OCI-M2 (cell line): ENCODE measurements around the gene ZNF426.

Experiments
- DNase-seq: peaks from one replicate; lab custom pipeline; 2025; ENCODE audit not compliant: unreplicated experiment; lab: John Stamatoyannopoulos, UW

Gene ZNF426

GRCh38 chr19:9498183-9498902 is 40.1 kb downstream of the ZNF426 start, which contains the start of gene ZNF560:
Gene ZNF560 (minus strand): TSS chr19:9498616. CDS start chr19:9475313, 23,303 bp downstream.
- DNase-seq: no peak

DNA sequence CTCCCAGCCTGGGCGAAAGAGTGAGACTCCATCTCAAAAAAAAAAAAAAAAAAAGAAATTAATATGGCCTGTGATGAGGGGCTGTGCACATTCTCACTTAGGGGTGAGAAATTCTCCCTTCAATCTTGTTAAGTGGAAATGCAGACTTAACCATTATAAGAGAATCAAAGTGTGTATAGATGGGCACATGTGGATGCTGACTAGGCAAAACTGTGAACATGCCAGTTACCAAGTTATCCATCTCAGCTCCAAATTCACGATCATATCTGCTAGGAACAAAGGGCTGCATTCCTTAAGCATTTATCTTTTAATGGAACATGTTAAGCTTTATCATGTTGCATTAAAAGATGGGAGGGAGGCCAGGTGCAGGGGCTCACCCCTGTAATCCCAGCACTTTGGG is 44.3 kb downstream of the ZNF426 start:
- no peak for DNase-seq

GRCh38 chr19:9487016-9487415 is 51.4 kb downstream of the ZNF426 start:
- DNase-seq: no peak

GRCh38 chr19:9485140-9485539 is 53.3 kb downstream of the ZNF426 start:
- DNase-seq: no peak

- no peak for DNase-seq
Measured at GRCh38 chr19:9474975-9475374, 63.5 kb downstream of the ZNF426 start.
